ENCODE data around the gene FRAT1.

GRCh38 chr10:97358349-97358748 is 39.3 kb downstream of the FRAT1 start:
- TF ChIP-seq CTCF (IDR thresholded peaks at IDR 0.05) (no peak), POLR2A (IDR thresholded peaks at IDR 0.05) (no peak), EP300 (IDR thresholded peaks at IDR 0.05) (no peak)

All from ovary (tissue), 3 donors.